GM23338 (cell line): Measurements from ENCODE around the gene HTR3E. TPM values are rescaled to one million over a fixed set of nuclear protein-coding genes. Genes with fewer than 3 reads are reported as not detected.

Experiments used
- ATAC-seq: fragments of 200-7000 bp; cut with Tn5 transposase; 3 replicates; pipeline ENCODE4 v1.9.1; 2020
- DNase-seq: peaks from one replicate; pipeline ENCODE4 v3.0.0-alpha.2; 2015; ENCODE audit warnings: low spot score
- H2AFZ ChIP-seq: fragments of 200-600 bp; sonication (generic); 2 replicates; pipeline ENCODE4 v1.8.0; 2016; ENCODE audit warnings: antibody characterized with exemption, mild to moderate bottlenecking, moderate library complexity
- H3F3A ChIP-seq: fragments of 200-600 bp; sonication (generic); replicated peaks from 2 replicates; pipeline ENCODE4 v1.8.0; 2017; ENCODE audit warnings: antibody characterized with exemption, mixed run types, low read depth
- H3K27ac ChIP-seq: fragments of 200-600 bp; sonication (generic); 2 replicates; pipeline ENCODE4 v1.6.1; 2016; ENCODE audit warnings: low read depth
- H3K27me3 ChIP-seq: fragments of 200-600 bp; sonication (generic); 2 replicates; pipeline ENCODE4 v1.8.0; 2016; ENCODE audit warnings: mild to moderate bottlenecking, mixed run types, moderate library complexity; ENCODE audit not compliant: insufficient read depth
- H3K36me3 ChIP-seq: fragments of 200-600 bp; sonication (generic); 2 replicates; pipeline ENCODE4 v1.8.0; 2016; ENCODE audit warnings: mild to moderate bottlenecking; ENCODE audit not compliant: insufficient read depth
- H3K4me1 ChIP-seq: fragments of 200-600 bp; sonication (generic); 2 replicates; pipeline ENCODE4 v1.8.0; 2016; ENCODE audit warnings: mild to moderate bottlenecking, moderate library complexity; ENCODE audit not compliant: insufficient read depth
- H3K4me2 ChIP-seq: fragments of 200-600 bp; sonication (generic); 2 replicates; pipeline ENCODE4 v1.7.1; 2017; ENCODE audit warnings: mixed run types
- H3K4me3 ChIP-seq: fragments of 200-600 bp; sonication (generic); 2 replicates; pipeline ENCODE4 v1.6.1; 2016; ENCODE audit warnings: mixed run types
- H3K79me2 ChIP-seq: fragments of 200-600 bp; sonication (generic); replicated peaks from 2 replicates; pipeline ENCODE4 v1.8.0; 2017; ENCODE audit warnings: mild to moderate bottlenecking; ENCODE audit not compliant: insufficient read depth
- H3K9me2 ChIP-seq: fragments of 200-600 bp; sonication (generic); 2 replicates; pipeline ENCODE4 v1.8.0; 2017; ENCODE audit not compliant: insufficient read depth
- H4K20me1 ChIP-seq: fragments of 200-600 bp; sonication (generic); replicated peaks from 2 replicates; pipeline ENCODE4 v1.8.0; 2017; ENCODE audit warnings: mild to moderate bottlenecking; ENCODE audit not compliant: insufficient read depth
- H3K27ac Mint-ChIP-seq: 2 replicates; pipeline ENCODE4 v1.8.0; 2020; ENCODE audit warnings: inconsistent platforms, mild to moderate bottlenecking, moderate library complexity, mixed read lengths
- H3K27me3 Mint-ChIP-seq: 3 replicates; pipeline ENCODE4 v1.8.0; 2022; ENCODE audit warnings: low read depth, mild to moderate bottlenecking, moderate library complexity, mixed read lengths, inconsistent platforms; ENCODE audit not compliant: insufficient read depth, poor library complexity
- H3K36me3 Mint-ChIP-seq: 3 replicates; pipeline ENCODE4 v1.8.0; 2021; ENCODE audit warnings: low read depth, mild to moderate bottlenecking, inconsistent platforms, moderate library complexity, mixed read lengths
- H3K4me1 Mint-ChIP-seq: 3 replicates; pipeline ENCODE4 v1.8.0; 2020; ENCODE audit warnings: mild to moderate bottlenecking, inconsistent platforms, mixed read lengths
- H3K4me3 Mint-ChIP-seq: 3 replicates; pipeline ENCODE4 v1.8.0; 2021; ENCODE audit warnings: moderate library complexity, mild to moderate bottlenecking, inconsistent platforms, mixed read lengths
- H3K9me3 Mint-ChIP-seq: 3 replicates; pipeline ENCODE4 v1.8.0; 2020; ENCODE audit warnings: moderate library complexity, mild to moderate bottlenecking, inconsistent platforms, mixed read lengths
- CREB1 ChIP-seq: fragments of 250-450 bp; sonication (Bioruptor Pico); IDR thresholded peaks from 2 replicates; pipeline ENCODE4 v1.5.0; 2020; ENCODE audit warnings: low read depth, mild to moderate bottlenecking, moderate library complexity
- ETS1 ChIP-seq: IDR thresholded peaks from 2 replicates; pipeline ENCODE4 v1.6.1; 2016; ENCODE audit warnings: antibody characterized with exemption
- EZH2 ChIP-seq: fragments of 200-600 bp; sonication (generic); IDR thresholded peaks from one replicate; pipeline ENCODE4 v1.8.0; 2017; ENCODE audit warnings: antibody characterized with exemption, mild to moderate bottlenecking, low read depth; ENCODE audit not compliant: unreplicated experiment
- JUNB ChIP-seq: IDR thresholded peaks from one replicate; pipeline ENCODE4 v1.6.1; 2016; ENCODE audit warnings: antibody characterized with exemption; ENCODE audit not compliant: unreplicated experiment
- NANOG ChIP-seq: IDR thresholded peaks from 2 replicates; pipeline ENCODE4 v1.6.1; 2016; ENCODE audit warnings: antibody characterized with exemption, borderline replicate concordance
- POLR2AphosphoS5 ChIP-seq: IDR thresholded peaks from 2 replicates; pipeline ENCODE4 v1.6.1; 2016; ENCODE audit warnings: antibody characterized with exemption, low read depth
- REST ChIP-seq: IDR thresholded peaks from one replicate; pipeline ENCODE4 v1.6.1; 2018; ENCODE audit warnings: antibody characterized with exemption; ENCODE audit not compliant: unreplicated experiment
- STAT1 ChIP-seq: IDR thresholded peaks from one replicate; pipeline ENCODE4 v1.6.1; 2016; ENCODE audit warnings: antibody characterized with exemption; ENCODE audit not compliant: unreplicated experiment
- ZNF114 ChIP-seq: fragments of 250-450 bp; sonication (Bioruptor Pico); IDR thresholded peaks from 2 replicates; pipeline ENCODE4 v1.5.0; 2020; ENCODE audit warnings: mild to moderate bottlenecking, moderate library complexity
- ZNF331 ChIP-seq: fragments of 250-450 bp; sonication (Bioruptor Pico); IDR thresholded peaks from 2 replicates; pipeline ENCODE4 v1.5.0; 2020; ENCODE audit warnings: low read depth, mild to moderate bottlenecking, moderate library complexity
- polyA plus RNA-seq: library from polyadenylated mRNA; unstranded; fragments of >200 nt; fragmentation: Nextera tagmentation; extraction: Ambion mirVana; gene quantifications from 2 replicates; pipeline ENCODE4 v1.2.1, GENCODE V29; 2016
- total RNA-seq: library from RNA; depleted of rRNA; stranded (reverse); fragments of >200 nt; shearing (Covaris generic); gene quantifications from 2 replicates; pipeline ENCODE4 v1.2.3, GENCODE V29; 2014
- TF ChIP-seq, protein P1 (sequence below), 2 experiments: fragments of 200-600 bp in 1 of 2; sonication (generic) in 1 of 2; conservative IDR thresholded peaks; 2 replicates each; pipeline versions ENCODE4 v1.5.1 to v1.6.1; 2016 to 2017; ENCODE audit warnings: antibody characterized with exemption in 2 of 2, low read depth in 2 of 2, mild to moderate bottlenecking in 2 of 2, moderate library complexity in 1 of 2

HTR3E gene
- total and polyA plus RNA-seq, 2 experiments from 2014 or later = not detected

DNA sequence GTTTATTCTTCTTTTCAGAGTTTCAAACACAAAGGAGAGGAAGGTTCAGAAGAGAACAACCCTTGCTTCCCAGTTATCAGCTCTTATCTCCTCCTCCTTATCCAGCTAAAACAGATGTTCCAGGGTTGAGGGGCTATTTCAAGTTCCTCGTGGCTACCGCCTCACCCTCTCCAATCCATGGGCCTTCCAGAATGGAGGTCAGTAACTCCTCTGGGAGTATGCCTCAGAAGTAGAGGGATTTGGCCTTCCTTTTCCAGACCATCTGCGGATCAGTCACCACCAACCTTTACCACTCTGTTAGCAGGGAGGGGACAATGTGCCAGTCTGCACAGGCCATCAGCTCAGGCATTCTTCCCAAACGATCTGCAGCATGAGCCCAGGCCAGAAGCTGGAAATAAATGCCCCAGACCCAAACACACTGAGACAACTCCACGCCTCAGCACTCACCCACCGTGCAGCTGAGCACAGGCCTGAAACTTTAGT lies 29.2 kb upstream of the HTR3E start (continued):
- TF ChIP-seq STAT1 = no peak
- TF ChIP-seq NANOG = no peak
- TF ChIP-seq ETS1 = no peak
- TF ChIP-seq POLR2AphosphoS5 = no peak
- TF ChIP-seq JUNB = no peak
- TF ChIP-seq CREB1 = no peak
- no peak for TF ChIP-seq REST
- no peak for TF ChIP-seq EZH2
- TF ChIP-seq, protein P1, sequence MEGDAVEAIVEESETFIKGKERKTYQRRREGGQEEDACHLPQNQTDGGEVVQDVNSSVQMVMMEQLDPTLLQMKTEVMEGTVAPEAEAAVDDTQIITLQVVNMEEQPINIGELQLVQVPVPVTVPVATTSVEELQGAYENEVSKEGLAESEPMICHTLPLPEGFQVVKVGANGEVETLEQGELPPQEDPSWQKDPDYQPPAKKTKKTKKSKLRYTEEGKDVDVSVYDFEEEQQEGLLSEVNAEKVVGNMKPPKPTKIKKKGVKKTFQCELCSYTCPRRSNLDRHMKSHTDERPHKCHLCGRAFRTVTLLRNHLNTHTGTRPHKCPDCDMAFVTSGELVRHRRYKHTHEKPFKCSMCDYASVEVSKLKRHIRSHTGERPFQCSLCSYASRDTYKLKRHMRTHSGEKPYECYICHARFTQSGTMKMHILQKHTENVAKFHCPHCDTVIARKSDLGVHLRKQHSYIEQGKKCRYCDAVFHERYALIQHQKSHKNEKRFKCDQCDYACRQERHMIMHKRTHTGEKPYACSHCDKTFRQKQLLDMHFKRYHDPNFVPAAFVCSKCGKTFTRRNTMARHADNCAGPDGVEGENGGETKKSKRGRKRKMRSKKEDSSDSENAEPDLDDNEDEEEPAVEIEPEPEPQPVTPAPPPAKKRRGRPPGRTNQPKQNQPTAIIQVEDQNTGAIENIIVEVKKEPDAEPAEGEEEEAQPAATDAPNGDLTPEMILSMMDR (conservative IDR thresholded peaks at IDR 0.05; ENCODE audit: low read depth in 2 of 2) = no peak
- no peak for TF ChIP-seq ZNF331 (CRISPR knock-in tag)

DNA sequence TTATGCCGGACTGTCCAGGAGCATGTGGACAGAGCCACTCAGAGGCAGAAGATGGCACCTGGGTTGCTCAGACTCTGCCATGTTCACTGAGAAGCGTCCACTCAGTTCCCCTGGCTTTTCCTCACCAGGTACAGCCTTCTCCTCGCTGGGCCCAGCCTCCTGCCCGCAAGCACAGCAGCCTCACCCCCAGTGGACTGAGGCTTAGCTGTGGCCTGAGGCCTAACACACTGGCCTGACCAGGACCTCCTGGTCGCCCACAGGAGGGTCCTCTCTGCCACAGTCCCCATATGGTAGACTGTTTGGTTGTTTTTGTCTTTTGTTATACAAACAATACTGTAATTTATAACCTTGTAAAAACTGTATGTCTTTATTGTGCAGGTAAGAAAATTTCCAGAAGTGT lies 28.5 kb upstream of the HTR3E start:
- no peaks in the 10 kb centered on the region for H3F3A ChIP-seq
- ATAC-seq (no peak), DNase-seq (no peak)
- Mint-ChIP-seq H3K9me3 (peaks cover 15% of the 10 kb centered on the region), H3K36me3 (no peaks in the 10 kb centered on the region), H3K27me3 (no peaks in the 10 kb centered on the region), H3K4me3 (no peak overlapping the region), H3K27ac (no peak overlapping the region), H3K4me1 (no peaks in the 10 kb centered on the region)
- no peaks in the 10 kb centered on the region for H3K79me2 ChIP-seq
- no peaks in the 10 kb centered on the region for H3K36me3 ChIP-seq
- H3K27ac ChIP-seq = no peak overlapping the region
- no peaks in the 10 kb centered on the region for H4K20me1 ChIP-seq
- H2AFZ ChIP-seq = no peak overlapping the region
- no peaks in the 10 kb centered on the region for H3K9me2 ChIP-seq
- no peak overlapping the region for H3K4me3 ChIP-seq
- no peaks in the 10 kb centered on the region for H3K27me3 ChIP-seq
- H3K4me2 ChIP-seq = no peak overlapping the region
- no peaks in the 10 kb centered on the region for H3K4me1 ChIP-seq
- TF ChIP-seq, protein P1 (conservative IDR thresholded peaks at IDR 0.05; ENCODE audit: low read depth in 2 of 2) = no peak
- TF ChIP-seq ETS1 (no peak), ZNF331 (CRISPR knock-in tag) (no peak), NANOG (no peak), EZH2 (no peak), STAT1 (no peak), POLR2AphosphoS5 (no peak), ZNF114 (no peak)
